SK-N-SH treated with all-trans-retinoic acid at 6 μM for 48 hours (cell line): ENCODE results near the gene KCNMB2.

Source experiments
- ATAC-seq: fragments of 200-7000 bp; cut with Tn5 transposase; 3 replicates; pipeline ENCODE4 v1.9.1; 2020; ENCODE audit warnings: mild to moderate bottlenecking, moderate library complexity
- BACH2 ChIP-seq: fragments of 250-450 bp; sonication (Bioruptor Pico); IDR thresholded peaks from 2 replicates; pipeline ENCODE4 v1.9.0; 2021; ENCODE audit warnings: mild to moderate bottlenecking, borderline replicate concordance
- CREB5 ChIP-seq: fragments of 250-450 bp; sonication (Bioruptor Pico); IDR thresholded peaks from 2 replicates; pipeline ENCODE4 v1.5.1; 2020; ENCODE audit warnings: low read depth, mild to moderate bottlenecking, moderate library complexity
- CSDC2 ChIP-seq: fragments of 250-450 bp; sonication (Bioruptor Pico); IDR thresholded peaks from 2 replicates; pipeline ENCODE4 v1.5.0; 2020; ENCODE audit warnings: mild to moderate bottlenecking, moderate library complexity
- ESRRG ChIP-seq: fragments of 250-450 bp; sonication (Bioruptor Pico); IDR thresholded peaks from 2 replicates; pipeline ENCODE4 v1.6.1; 2021; ENCODE audit warnings: mild to moderate bottlenecking
- ISL1 ChIP-seq: fragments of 250-450 bp; sonication (Bioruptor Pico); IDR thresholded peaks from 2 replicates; pipeline ENCODE4 v2.1.2; 2022; ENCODE audit warnings: mild to moderate bottlenecking, moderate library complexity
- OSR1 ChIP-seq: fragments of 250-450 bp; sonication (Bioruptor Pico); IDR thresholded peaks from 2 replicates; pipeline ENCODE4 v1.8.0; 2022; ENCODE audit warnings: moderate library complexity, mild to moderate bottlenecking, inconsistent platforms
- PATZ1 ChIP-seq: fragments of 250-450 bp; sonication (Bioruptor Pico); IDR thresholded peaks from 2 replicates; pipeline ENCODE4 v1.8.0; 2020; ENCODE audit warnings: mild to moderate bottlenecking, moderate library complexity, borderline replicate concordance
- POU6F1 ChIP-seq: fragments of 250-450 bp; sonication (Bioruptor Pico); IDR thresholded peaks from 2 replicates; pipeline ENCODE4 v1.8.0; 2021; ENCODE audit warnings: low read depth, mild to moderate bottlenecking, moderate library complexity, borderline replicate concordance
- PPARA ChIP-seq: fragments of 250-450 bp; sonication (Bioruptor Pico); IDR thresholded peaks from 2 replicates; pipeline ENCODE4 v1.5.0; 2020; ENCODE audit warnings: mild to moderate bottlenecking, borderline replicate concordance
- RARB ChIP-seq: fragments of 250-450 bp; sonication (Bioruptor Pico); IDR thresholded peaks from 2 replicates; pipeline ENCODE4 v1.8.0; 2021; ENCODE audit warnings: mild to moderate bottlenecking, moderate library complexity
- SNAI2 ChIP-seq: fragments of 250-450 bp; sonication (Bioruptor Pico); IDR thresholded peaks from 2 replicates; pipeline ENCODE4 v1.5.0; 2020; ENCODE audit warnings: mild to moderate bottlenecking, moderate library complexity
- TCF4 ChIP-seq: fragments of 250-450 bp; sonication (Bioruptor Pico); IDR thresholded peaks from 2 replicates; pipeline ENCODE4 v1.8.0; 2021; ENCODE audit warnings: mild to moderate bottlenecking, moderate library complexity, borderline replicate concordance
- TOX ChIP-seq: fragments of 250-450 bp; sonication (Bioruptor Pico); IDR thresholded peaks from 2 replicates; pipeline ENCODE4 v1.8.0; 2021; ENCODE audit warnings: mild to moderate bottlenecking, moderate library complexity, borderline replicate concordance
- TSHZ2 ChIP-seq: fragments of 250-450 bp; sonication (Bioruptor Pico); IDR thresholded peaks from 2 replicates; pipeline ENCODE4 v1.5.0; 2020; ENCODE audit warnings: mild to moderate bottlenecking, moderate library complexity
- ZC3H10 ChIP-seq: fragments of 250-450 bp; sonication (Bioruptor Pico); IDR thresholded peaks from 2 replicates; pipeline ENCODE4 v1.5.1; 2021; ENCODE audit warnings: mild to moderate bottlenecking, moderate library complexity
- ZFP3 ChIP-seq: fragments of 250-450 bp; sonication (Bioruptor Pico); IDR thresholded peaks from 2 replicates; pipeline ENCODE4 v1.5.0; 2020; ENCODE audit warnings: mild to moderate bottlenecking, moderate library complexity
- ZFP30 ChIP-seq: fragments of 450-650 bp; formaldehyde crosslinking; IDR thresholded peaks from 2 replicates; pipeline ENCODE4 v1.5.0; 2022; ENCODE audit warnings: mild to moderate bottlenecking, moderate library complexity
- ZNF565 ChIP-seq: fragments of 450-650 bp; formaldehyde crosslinking; conservative IDR thresholded peaks from 2 replicates; pipeline ENCODE4 v1.5.0; 2020; ENCODE audit warnings: low read depth, mild to moderate bottlenecking, moderate library complexity
- ZNF70 ChIP-seq: fragments of 450-650 bp; formaldehyde crosslinking; IDR thresholded peaks from 2 replicates; pipeline ENCODE4 v1.5.0; 2020; ENCODE audit warnings: mild to moderate bottlenecking, moderate library complexity
- ZNF8 ChIP-seq: fragments of 450-650 bp; formaldehyde crosslinking; IDR thresholded peaks from 2 replicates; pipeline ENCODE4 v1.5.0; 2020; ENCODE audit warnings: mild to moderate bottlenecking, moderate library complexity

The KCNMB2 gene

GRCh38 chr3:178712247-178712646, 176.0 kb downstream of the KCNMB2 start:
- no peak for ATAC-seq
- TF ChIP-seq ZC3H10: no peak
- no peak for TF ChIP-seq PPARA (CRISPR knock-in tag)
- TF ChIP-seq CSDC2: no peak
- no peak for TF ChIP-seq TSHZ2 (CRISPR knock-in tag)
- TF ChIP-seq TCF4 (CRISPR knock-in tag): no peak
- no peak for TF ChIP-seq BACH2 (CRISPR knock-in tag)
- no peak for TF ChIP-seq ISL1 (CRISPR knock-in tag)
- no peak for TF ChIP-seq CREB5 (CRISPR knock-in tag)
- TF ChIP-seq ZFP30 (CRISPR knock-in tag): no peak
- no peak for TF ChIP-seq SNAI2 (CRISPR knock-in tag)
- TF ChIP-seq ZNF565 (CRISPR knock-in tag): no peak

GRCh38 chr3:178714925-178715832, 178.9 kb downstream of the KCNMB2 start:
- ATAC-seq: no peak
- no peak for TF ChIP-seq ISL1 (CRISPR knock-in tag)
- TF ChIP-seq ZFP30 (CRISPR knock-in tag): no peak
- no peak for TF ChIP-seq PATZ1 (CRISPR knock-in tag)
- TF ChIP-seq OSR1: no peak
- no peak for TF ChIP-seq ZC3H10

GRCh38 chr3:178718995-178719635, 182.9 kb downstream of the KCNMB2 start:
- TF ChIP-seq BACH2 (CRISPR knock-in tag) (no peak), ZNF565 (CRISPR knock-in tag) (no peak), OSR1 (no peak), PPARA (CRISPR knock-in tag) (no peak), CSDC2 (no peak), RARB (CRISPR knock-in tag) (no peak), ESRRG (CRISPR knock-in tag) (no peak), PATZ1 (CRISPR knock-in tag) (no peak), TCF4 (CRISPR knock-in tag) (no peak), ZNF70 (no peak), CREB5 (CRISPR knock-in tag) (no peak), TOX (no peak), ZNF8 (no peak), ZFP30 (CRISPR knock-in tag) (no peak), POU6F1 (CRISPR knock-in tag) (no peak), ZFP3 (CRISPR knock-in tag) (no peak)
- ATAC-seq: no peak
